Stomach (tissue), 4 donors: ENCODE measurements around the gene WHRN.

Experiments used
- EP300 ChIP-seq: sonication (generic); formaldehyde crosslinking; IDR thresholded peaks from one replicate; pipeline ENCODE4 v1.6.1; 2017; ENCODE audit warnings: antibody characterized with exemption
- TF ChIP-seq, protein P1 (sequence below), 7 experiments: fragments of 450-650 bp in 4 of 7; fragments of 200-600 bp in 3 of 7; sonication (generic) in 3 of 7; IDR thresholded peaks; one replicate each; pipeline ENCODE4 v1.5.1; 2016 to 2019; ENCODE audit warnings: antibody characterized with exemption in 7 of 7, control low read depth in 2 of 7, mild to moderate bottlenecking in 1 of 7

DNA sequence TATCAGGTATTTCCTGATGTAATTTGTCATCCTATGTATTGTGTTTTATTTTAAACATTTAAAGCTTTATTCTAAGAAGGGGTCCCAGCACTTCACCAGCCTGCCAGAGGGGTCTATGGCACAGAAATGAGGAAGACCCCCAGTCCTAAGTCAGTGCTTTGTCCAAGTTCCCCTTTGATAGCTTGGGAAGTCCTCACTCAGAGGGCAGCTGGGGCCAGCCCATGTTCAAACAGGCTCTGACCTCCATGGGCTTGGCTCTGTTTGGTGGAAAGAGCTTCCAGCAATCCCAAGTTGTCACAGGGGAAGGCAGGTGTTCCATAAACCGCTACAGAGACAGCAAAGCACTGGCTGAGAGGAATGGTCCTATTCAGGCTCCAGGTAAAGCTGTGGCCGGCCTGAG lies 90.9 kb downstream of the WHRN start:
- no peak for TF ChIP-seq EP300
- TF ChIP-seq, protein P1, sequence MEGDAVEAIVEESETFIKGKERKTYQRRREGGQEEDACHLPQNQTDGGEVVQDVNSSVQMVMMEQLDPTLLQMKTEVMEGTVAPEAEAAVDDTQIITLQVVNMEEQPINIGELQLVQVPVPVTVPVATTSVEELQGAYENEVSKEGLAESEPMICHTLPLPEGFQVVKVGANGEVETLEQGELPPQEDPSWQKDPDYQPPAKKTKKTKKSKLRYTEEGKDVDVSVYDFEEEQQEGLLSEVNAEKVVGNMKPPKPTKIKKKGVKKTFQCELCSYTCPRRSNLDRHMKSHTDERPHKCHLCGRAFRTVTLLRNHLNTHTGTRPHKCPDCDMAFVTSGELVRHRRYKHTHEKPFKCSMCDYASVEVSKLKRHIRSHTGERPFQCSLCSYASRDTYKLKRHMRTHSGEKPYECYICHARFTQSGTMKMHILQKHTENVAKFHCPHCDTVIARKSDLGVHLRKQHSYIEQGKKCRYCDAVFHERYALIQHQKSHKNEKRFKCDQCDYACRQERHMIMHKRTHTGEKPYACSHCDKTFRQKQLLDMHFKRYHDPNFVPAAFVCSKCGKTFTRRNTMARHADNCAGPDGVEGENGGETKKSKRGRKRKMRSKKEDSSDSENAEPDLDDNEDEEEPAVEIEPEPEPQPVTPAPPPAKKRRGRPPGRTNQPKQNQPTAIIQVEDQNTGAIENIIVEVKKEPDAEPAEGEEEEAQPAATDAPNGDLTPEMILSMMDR (IDR thresholded peaks at IDR 0.05) = no peak
